ENCODE data around the gene CCDC78. TPM values are rescaled to one million over a fixed set of nuclear protein-coding genes. Genes with fewer than 3 reads are reported as not detected.
A peak's percentile ranks its signal among the peaks of the same experiment; 100 is the strongest.

CCDC78 gene
- total RNA-seq, 2 experiments from 2014 or later: 4.6 to 5.7 TPM

DNA sequence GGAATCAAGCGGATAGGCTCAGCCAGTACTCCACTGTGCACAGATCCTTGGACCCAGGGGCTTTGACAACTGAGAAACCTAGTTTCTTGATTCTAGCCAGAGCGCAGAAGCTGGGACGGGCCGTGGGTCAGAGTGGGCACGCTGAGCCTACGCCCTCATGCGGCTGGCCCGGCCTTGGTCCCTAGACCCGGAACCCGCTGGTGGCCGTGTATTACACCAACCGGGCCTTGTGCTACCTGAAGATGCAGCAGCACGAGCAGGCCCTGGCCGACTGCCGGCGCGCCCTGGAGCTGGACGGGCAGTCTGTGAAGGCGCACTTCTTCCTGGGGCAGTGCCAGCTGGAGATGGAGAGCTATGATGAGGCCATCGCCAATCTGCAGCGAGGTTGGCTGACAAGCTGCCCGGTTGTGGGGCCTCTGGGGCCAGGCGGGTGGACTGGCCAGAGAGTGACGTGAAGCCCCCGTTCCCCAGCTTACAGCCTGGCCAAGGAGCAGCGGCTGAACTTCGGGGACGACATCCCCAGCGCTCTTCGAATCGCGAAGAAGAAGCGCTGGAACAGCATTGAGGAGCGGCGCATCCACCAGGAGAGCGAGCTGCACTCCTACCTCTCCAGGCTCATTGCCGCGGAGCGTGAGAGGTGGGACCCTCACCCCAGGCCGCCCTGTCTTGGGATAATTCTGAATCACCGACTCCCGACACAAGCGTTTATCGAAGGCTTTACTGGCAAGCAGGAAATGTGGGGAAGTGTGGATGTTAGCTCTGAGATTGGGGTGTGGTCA lies 45.1 kb downstream of the CCDC78 start:
- TF ChIP-seq CTCF (IDR thresholded peaks at IDR 0.05): no peak
- intact Hi-C loops (cut with micrococcal nuclease): no loop called here
- CTCF ChIA-PET: interaction anchor here (1.0 to 1.7 kb wide), 5 partner anchors 13 to 105 kb away, joined by 3 to 7 read pairs (median 5); partner anchors contain the start of gene RHOT2
- Mint-ChIP-seq H3K9me3 (no peaks in the 10 kb centered on the region), H3K27ac (peak overlapping the region; percentile 34), H3K27me3 (peaks cover 3% of the 10 kb centered on the region), H3K4me1 (ENCODE audit: low read depth) (peaks cover 45% of the 10 kb centered on the region), H3K4me3 (peak overlapping the region; percentile 83), H3K36me3 (ENCODE audit: low read depth) (peaks cover 23% of the 10 kb centered on the region)
- POLR2A ChIA-PET: interaction anchor here (0.6 to 2.7 kb wide), 13 partner anchors 8 to 624 kb away, joined by 3 to 16 read pairs (median 4); partner anchors contain the start of genes METTL26, RHOT2, WDR24 and WDR90
- DNase-seq: no peak
- no peak for ATAC-seq

- POLR2A ChIA-PET: interaction anchor here (0.6 to 2.7 kb wide), 9 partner anchors 9 to 625 kb away, joined by 3 to 16 read pairs (median 5); partner anchors contain the start of genes METTL26, RHOT2, WDR24 and WDR90
- DNase-seq: no peak
- peaks cover 40% of the 10 kb centered on the region for H3K4me1 Mint-ChIP-seq (ENCODE audit: low read depth)
These were observed 45.7 kb downstream of the CCDC78 start for GRCh38 chr16:680625-680945.

DNA sequence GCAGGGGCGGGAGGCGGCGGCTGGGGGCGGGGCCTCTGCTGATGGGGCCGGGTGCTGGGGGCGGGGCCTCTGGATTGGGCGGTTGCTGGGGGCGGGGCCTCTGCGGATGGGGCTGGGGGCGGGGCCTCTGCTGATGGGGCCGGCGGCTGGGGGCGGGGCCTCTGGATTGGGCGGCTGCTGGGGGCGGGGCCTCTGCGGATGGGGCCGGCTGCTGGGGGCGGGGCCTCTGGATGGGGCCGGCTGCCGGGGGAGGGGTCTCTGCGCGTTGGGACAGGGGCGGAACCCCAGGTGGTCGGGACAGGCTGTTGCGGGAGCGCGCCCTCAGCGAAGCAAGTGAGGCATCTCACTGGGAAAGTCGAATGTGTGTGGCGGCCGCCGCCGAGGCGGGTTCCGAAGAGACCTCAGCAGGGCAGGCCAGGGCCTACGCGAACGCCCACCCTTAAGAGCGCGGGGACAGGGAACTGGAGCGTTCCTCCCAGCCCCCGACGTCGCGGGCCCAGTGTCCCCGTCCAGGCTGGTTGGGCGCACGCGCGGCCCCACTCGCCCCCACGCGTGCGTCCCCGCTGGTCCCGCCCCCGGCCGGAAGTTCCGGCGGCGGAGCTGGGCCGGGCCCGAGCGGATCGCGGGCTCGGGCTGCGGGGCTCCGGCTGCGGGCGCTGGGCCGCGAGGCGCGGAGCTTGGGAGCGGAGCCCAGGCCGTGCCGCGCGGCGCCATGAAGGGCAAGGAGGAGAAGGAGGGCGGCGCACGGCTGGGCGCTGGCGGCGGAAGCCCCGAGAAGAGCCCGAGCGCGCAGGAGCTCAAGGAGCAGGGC lies 46.2 kb downstream of the CCDC78 start, which contains the start of gene STUB1:
STUB1 (plus strand) TSS at position 597 of the 811 bp plus-strand sequence; CDS start at position 713, 116 bp downstream.
- ATAC-seq (peak; percentile 67), DNase-seq (peak; percentile 88)
- Mint-ChIP-seq H3K27me3 (peaks cover 6% of the 10 kb centered on the region), H3K36me3 (ENCODE audit: low read depth) (peaks cover 20% of the 10 kb centered on the region), H3K27ac (peak within 1 kb of the TSS; percentile 90), H3K9me3 (no peaks in the 10 kb centered on the region), H3K4me1 (ENCODE audit: low read depth) (peaks cover 40% of the 10 kb centered on the region), H3K4me3 (peak within 1 kb of the TSS; percentile 83)
- POLR2A ChIA-PET: interaction anchor here (0.6 to 2.7 kb wide), 11 partner anchors 9 to 625 kb away, joined by 3 to 16 read pairs (median 5); partner anchors contain the start of genes METTL26, RHOT2, WDR24 and WDR90
- TF ChIP-seq CTCF (IDR thresholded peaks at IDR 0.05): no peak
- CTCF ChIA-PET: interaction anchor here (1.2 to 1.4 kb wide), 3 partner anchors 12 to 106 kb away, joined by 3 to 9 read pairs (median 3); partner anchors contain the start of gene RHOT2
- intact Hi-C loops (cut with micrococcal nuclease): no loop called here

More at GRCh38 chr16:680625-680945, 45.7 kb downstream of the CCDC78 start:
- Mint-ChIP-seq H3K4me3 (peak overlapping the region; percentile 83), H3K27ac (no peak overlapping the region), H3K9me3 (no peaks in the 10 kb centered on the region), H3K27me3 (peaks cover 3% of the 10 kb centered on the region), H3K36me3 (ENCODE audit: low read depth) (peaks cover 20% of the 10 kb centered on the region)
- no peak for TF ChIP-seq CTCF (IDR thresholded peaks at IDR 0.05)
- ATAC-seq: no peak
- CTCF ChIA-PET: interaction anchor here (1.0 to 1.7 kb wide), 4 partner anchors 13 to 105 kb away, joined by 3 to 6 read pairs (median 4); partner anchors contain the start of gene RHOT2
- intact Hi-C loops (cut with micrococcal nuclease): no loop called here

- ATAC-seq (peak; percentile 26), DNase-seq (peak; percentile 61)
- no peaks in the 10 kb centered on the region for H3K9me3 Mint-ChIP-seq
- H3K36me3 Mint-ChIP-seq (ENCODE audit: low read depth): peaks cover 20% of the 10 kb centered on the region
- H3K4me3 Mint-ChIP-seq: peak overlapping the region; percentile 75
- peak overlapping the region; percentile 65 for H3K27ac Mint-ChIP-seq
- H3K27me3 Mint-ChIP-seq: peaks cover 7% of the 10 kb centered on the region
- TF ChIP-seq CTCF (IDR thresholded peaks at IDR 0.05): no peak
- ChIA-PET CTCF (interaction anchor here (1.0 to 1.4 kb wide), 2 partner anchors 12 to 30 kb away, joined by 3 to 9 read pairs; partner anchors contain the start of genes RHOT2 and WDR90), POLR2A (interaction anchor here (0.5 to 2.7 kb wide), 8 partner anchors 9 to 1309 kb away, joined by 3 to 11 read pairs (median 3); partner anchors contain the start of genes RHOT2 and WDR90)
- peaks cover 36% of the 10 kb centered on the region for H3K4me1 Mint-ChIP-seq (ENCODE audit: low read depth)
- intact Hi-C loops (cut with micrococcal nuclease): no loop called here
These were observed 47.1 kb downstream of the CCDC78 start for GRCh38 chr16:678858-679813.

Measured in activated CD8-positive, alpha-beta T cell treated with anti-CD3 and anti-CD28 coated beads for 36 hours (primary cell).